ENCODE data around the gene GPX4. TPM values are rescaled to one million over a fixed set of nuclear protein-coding genes. Genes with fewer than 3 reads are reported as not detected.

GPX4 gene
- total RNA-seq, 4 donors from 2014 or later: 267 to 359 (median 344) TPM

DNA sequence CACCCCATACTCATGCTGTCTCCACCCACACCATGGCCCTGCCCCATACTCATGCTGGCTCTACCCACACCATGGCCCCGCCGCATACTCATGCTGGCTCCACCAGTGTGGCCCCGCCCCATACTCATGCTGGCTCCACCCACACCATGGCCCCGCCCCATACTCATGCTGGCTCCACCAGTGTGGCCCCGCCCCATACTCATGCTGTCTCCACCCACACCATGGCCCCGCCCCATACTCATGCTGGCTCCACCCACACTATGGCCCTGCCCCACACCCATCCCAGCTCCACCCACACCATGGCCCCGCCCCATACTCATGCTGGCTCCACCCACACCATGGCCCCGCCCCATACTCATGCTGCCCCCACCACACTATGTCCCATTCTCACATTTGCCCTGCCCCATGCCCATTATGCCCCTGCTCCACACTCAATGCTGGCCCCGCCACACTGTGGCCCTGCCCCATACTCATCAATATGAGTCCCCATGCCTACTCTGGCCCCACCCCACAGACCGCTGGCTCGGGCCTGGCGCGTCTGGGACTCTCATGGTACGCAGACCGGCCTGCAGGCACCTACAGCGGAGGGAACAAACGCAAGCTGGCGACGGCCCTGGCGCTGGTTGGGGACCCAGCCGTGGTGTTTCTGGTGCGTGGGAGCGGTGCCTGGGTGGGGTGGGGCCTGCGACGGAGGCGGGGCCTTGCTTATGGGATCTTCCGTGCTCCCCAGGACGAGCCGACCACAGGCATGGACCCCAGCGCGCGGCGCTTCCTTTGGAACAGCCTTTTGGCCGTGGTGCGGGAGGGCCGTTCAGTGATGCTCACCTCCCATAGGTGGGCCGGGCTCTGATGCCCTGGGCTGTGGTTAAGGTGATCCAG is 40.5 kb upstream of the GPX4 start:
- 79% methylated on average over 14 of the region's 37 CpGs for WGBS

DNA sequence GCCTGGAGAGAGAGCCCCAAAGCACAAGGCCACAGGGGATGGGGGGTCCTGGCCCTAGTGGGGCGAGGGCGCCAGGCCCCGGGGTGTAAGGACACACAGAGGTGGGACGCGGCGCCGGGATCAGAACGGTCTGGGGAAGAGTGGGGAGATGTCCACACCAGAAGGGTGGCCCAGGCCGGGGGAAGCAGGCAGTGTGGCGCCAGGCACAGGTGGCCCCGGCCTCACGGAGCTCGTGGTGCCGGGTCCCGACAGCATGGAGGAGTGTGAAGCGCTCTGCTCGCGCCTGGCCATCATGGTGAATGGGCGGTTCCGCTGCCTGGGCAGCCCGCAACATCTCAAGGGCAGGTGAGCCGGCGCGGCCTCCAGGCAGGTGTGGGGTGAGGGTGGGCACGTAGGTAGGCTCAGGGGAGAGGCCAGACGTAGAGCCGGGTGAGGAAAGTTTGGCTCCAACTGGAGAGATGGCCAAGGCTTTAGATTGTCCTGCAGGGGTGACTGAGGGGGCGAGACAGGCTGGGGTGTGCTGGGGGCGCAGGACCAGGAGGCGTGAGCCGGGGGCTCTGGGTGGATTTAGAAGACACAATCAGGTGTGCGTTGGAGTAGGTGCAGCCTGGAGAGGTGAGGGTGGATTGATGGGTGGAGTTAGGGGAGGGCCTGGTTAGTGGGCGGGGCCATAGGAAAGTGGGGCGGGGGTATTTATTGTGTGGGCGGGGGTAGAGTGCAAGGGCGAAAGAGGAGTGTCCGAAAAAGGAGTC is 39.7 kb upstream of the GPX4 start:
- Histone ChIP-seq H3K36me3 (peaks cover 6% of the 10 kb centered on the region), H3K27me3 (peaks cover 27% of the 10 kb centered on the region), H3K4me3 (no peak overlapping the region), H3K27ac (no peak overlapping the region), H3K9me3 (no peaks in the 10 kb centered on the region), H3K4me1 (peaks cover 44% of the 10 kb centered on the region)
- DNase-seq (ENCODE audit: low spot score in 2 of 2): no peak
- TF ChIP-seq POLR2AphosphoS5 (IDR thresholded peaks at IDR 0.05): no peak
- no peak for TF ChIP-seq EP300 (IDR thresholded peaks at IDR 0.05)
- TF ChIP-seq POLR2A (IDR thresholded peaks at IDR 0.05): no peak
- TF ChIP-seq, protein P1, sequence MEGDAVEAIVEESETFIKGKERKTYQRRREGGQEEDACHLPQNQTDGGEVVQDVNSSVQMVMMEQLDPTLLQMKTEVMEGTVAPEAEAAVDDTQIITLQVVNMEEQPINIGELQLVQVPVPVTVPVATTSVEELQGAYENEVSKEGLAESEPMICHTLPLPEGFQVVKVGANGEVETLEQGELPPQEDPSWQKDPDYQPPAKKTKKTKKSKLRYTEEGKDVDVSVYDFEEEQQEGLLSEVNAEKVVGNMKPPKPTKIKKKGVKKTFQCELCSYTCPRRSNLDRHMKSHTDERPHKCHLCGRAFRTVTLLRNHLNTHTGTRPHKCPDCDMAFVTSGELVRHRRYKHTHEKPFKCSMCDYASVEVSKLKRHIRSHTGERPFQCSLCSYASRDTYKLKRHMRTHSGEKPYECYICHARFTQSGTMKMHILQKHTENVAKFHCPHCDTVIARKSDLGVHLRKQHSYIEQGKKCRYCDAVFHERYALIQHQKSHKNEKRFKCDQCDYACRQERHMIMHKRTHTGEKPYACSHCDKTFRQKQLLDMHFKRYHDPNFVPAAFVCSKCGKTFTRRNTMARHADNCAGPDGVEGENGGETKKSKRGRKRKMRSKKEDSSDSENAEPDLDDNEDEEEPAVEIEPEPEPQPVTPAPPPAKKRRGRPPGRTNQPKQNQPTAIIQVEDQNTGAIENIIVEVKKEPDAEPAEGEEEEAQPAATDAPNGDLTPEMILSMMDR (IDR thresholded peaks at IDR 0.05): no peak
- WGBS: 66% methylated on average over 37 of the region's 37 CpGs

More for the DNA sequence above, 40.5 kb upstream of the GPX4 start:
- Histone ChIP-seq H3K4me1 (peaks cover 37% of the 10 kb centered on the region), H3K9me3 (no peaks in the 10 kb centered on the region), H3K36me3 (peaks cover 11% of the 10 kb centered on the region), H3K27me3 (peaks cover 19% of the 10 kb centered on the region), H3K27ac (no peak overlapping the region), H3K4me3 (no peak overlapping the region)
- no peak for TF ChIP-seq POLR2AphosphoS5 (IDR thresholded peaks at IDR 0.05)
- no peak for TF ChIP-seq EP300 (IDR thresholded peaks at IDR 0.05)
- TF ChIP-seq POLR2A (IDR thresholded peaks at IDR 0.05): no peak
- TF ChIP-seq, protein P1 (IDR thresholded peaks at IDR 0.05): no peak
- no peak for DNase-seq (ENCODE audit: low spot score in 2 of 2)

DNA sequence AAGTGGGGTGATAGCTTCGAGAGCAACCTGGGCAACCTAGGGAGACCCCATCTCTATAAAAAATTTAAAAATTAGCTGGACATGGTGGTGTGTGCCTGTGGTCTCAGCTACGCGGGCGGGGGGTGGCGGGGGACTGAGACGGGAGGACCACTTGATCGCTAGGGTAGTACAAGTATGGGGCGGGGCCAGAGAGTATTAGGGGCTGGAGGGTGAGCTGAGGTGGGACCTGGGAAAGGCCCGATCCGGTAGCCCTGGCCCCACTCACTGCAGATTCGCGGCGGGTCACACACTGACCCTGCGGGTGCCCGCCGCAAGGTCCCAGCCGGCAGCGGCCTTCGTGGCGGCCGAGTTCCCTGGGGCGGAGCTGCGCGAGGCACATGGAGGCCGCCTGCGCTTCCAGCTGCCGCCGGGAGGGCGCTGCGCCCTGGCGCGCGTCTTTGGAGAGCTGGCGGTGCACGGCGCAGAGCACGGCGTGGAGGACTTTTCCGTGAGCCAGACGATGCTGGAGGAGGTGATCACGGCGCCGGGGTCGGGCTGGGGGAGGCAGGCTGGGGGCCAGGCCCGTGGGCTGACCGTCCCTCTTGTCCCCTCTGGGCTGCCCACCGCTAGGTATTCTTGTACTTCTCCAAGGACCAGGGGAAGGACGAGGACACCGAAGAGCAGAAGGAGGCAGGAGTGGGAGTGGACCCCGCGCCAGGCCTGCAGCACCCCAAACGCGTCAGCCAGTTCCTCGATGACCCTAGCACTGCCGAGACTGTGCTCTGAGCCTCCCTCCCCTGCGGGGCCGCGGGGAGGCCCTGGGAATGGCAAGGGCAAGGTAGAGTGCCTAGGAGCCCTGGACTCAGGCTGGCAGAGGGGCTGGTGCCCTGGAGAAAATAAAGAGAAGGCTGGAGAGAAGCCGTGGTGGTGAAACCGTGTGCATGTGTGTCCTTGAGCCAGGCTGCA is 38.9 kb upstream of the GPX4 start:
- peaks cover 31% of the 10 kb centered on the region for H3K27me3 ChIP-seq
- TF ChIP-seq, protein P1 (IDR thresholded peaks at IDR 0.05): peak; percentile 67 to 97
- TF ChIP-seq POLR2AphosphoS5 (IDR thresholded peaks at IDR 0.05): no peak
- no peak for TF ChIP-seq POLR2A (IDR thresholded peaks at IDR 0.05)
- no peak for TF ChIP-seq EP300 (IDR thresholded peaks at IDR 0.05)
- peaks cover 3% of the 10 kb centered on the region for H3K36me3 ChIP-seq
- H3K4me3 ChIP-seq: no peak overlapping the region
- no peaks in the 10 kb centered on the region for H3K9me3 ChIP-seq
- WGBS: 22% methylated on average over 23 of the region's 60 CpGs
- DNase-seq (ENCODE audit: low spot score in 2 of 2): peak in 1 of 2 donors; percentile 71
- H3K4me1 ChIP-seq: peaks cover 49% of the 10 kb centered on the region
- no peak overlapping the region for H3K27ac ChIP-seq

DNA sequence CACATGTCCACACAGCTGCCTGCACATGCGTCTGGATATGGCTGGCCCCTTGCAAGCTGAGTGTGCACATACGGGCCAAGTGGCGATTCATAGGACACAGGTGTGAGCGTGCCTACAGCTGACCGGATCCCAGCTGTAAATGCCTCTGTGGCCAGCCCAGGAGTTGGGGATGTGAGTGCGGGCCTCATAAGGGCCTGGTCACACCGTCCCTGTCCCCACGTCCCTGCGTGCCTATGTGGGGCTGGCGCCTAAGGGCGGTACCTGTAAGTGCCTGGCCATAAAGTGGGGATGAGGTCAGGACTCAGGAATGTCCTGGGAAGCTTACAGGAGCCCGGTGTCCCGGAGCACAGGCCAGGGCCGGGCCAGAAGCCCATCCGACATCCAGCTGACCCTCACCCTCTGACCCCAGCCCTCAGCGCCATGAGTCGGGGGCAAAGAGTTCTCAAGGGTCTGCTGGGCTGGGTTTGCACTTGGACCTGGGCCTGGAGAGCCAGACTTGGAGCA is 38.1 kb upstream of the GPX4 start:
- peaks cover 51% of the 10 kb centered on the region for H3K4me1 ChIP-seq
- WGBS: 32% methylated on average over 5 of the region's 17 CpGs
- peaks cover 35% of the 10 kb centered on the region for H3K27me3 ChIP-seq
- no peak overlapping the region for H3K27ac ChIP-seq
- no peaks in the 10 kb centered on the region for H3K36me3 ChIP-seq
- H3K4me3 ChIP-seq: no peak overlapping the region
- TF ChIP-seq, protein P1 (IDR thresholded peaks at IDR 0.05): no peak
- TF ChIP-seq EP300 (IDR thresholded peaks at IDR 0.05) (no peak), POLR2A (IDR thresholded peaks at IDR 0.05) (no peak), POLR2AphosphoS5 (IDR thresholded peaks at IDR 0.05) (no peak)
- H3K9me3 ChIP-seq: no peaks in the 10 kb centered on the region
- no peak for DNase-seq (ENCODE audit: low spot score in 2 of 2)

Measured in suprapubic skin (tissue), 4 donors.